HUES6 (cell line): ENCODE data around the gene ALKBH5.
"Not testable (repeated sequence)": the region's sequence is repeated elsewhere in the genome, so short reads cannot be mapped to it uniquely, and the experiment has no call there.

Source experiments
- H3K27ac ChIP-seq: 2 replicates; pipeline ENCODE4 v1.7.0; 2013; ENCODE audit warnings: low read depth, mild to moderate bottlenecking, low read length, inconsistent platforms
- H3K27me3 ChIP-seq: 2 replicates; pipeline ENCODE4 v1.6.1; 2013; ENCODE audit warnings: low read length; ENCODE audit not compliant: control insufficient read depth, insufficient read depth
- H3K36me3 ChIP-seq: 2 replicates; pipeline ENCODE4 v1.6.1; 2013; ENCODE audit warnings: low read length; ENCODE audit not compliant: control insufficient read depth, insufficient read depth
- H3K4me1 ChIP-seq: 2 replicates; pipeline ENCODE4 v1.6.1; 2013; ENCODE audit warnings: low read length; ENCODE audit not compliant: control insufficient read depth, insufficient read depth
- H3K4me3 ChIP-seq: 2 replicates; pipeline ENCODE4 v1.5.1; 2013; ENCODE audit warnings: low read depth, low read length
- H3K9ac ChIP-seq: one replicate; pipeline ENCODE4 v1.6.1; 2013; ENCODE audit warnings: mild to moderate bottlenecking, low read length
- H3K9me3 ChIP-seq: 2 replicates; pipeline ENCODE4 v1.6.1; 2013; ENCODE audit warnings: low read depth, low read length; ENCODE audit not compliant: control insufficient read depth, insufficient read depth

Gene ALKBH5

GRCh38 chr17:18201108-18201507 lies 17.5 kb downstream of the ALKBH5 start:
- Histone ChIP-seq H3K36me3 (peaks cover 60% of the 10 kb centered on the region), H3K4me3 (no peak overlapping the region), H3K4me1 (peaks cover 18% of the 10 kb centered on the region; the same call in 1 of the 2 replicates)

GRCh38 chr17:18203308-18203707 lies 19.7 kb downstream of the ALKBH5 start:
- peaks cover 18% of the 10 kb centered on the region; the same call in 1 of the 2 replicates for H3K4me1 ChIP-seq
- no peaks in the 10 kb centered on the region for H3K27me3 ChIP-seq
- no peaks in the 10 kb centered on the region for H3K9me3 ChIP-seq
- H3K4me3 ChIP-seq: no peak overlapping the region
- no peak overlapping the region for H3K27ac ChIP-seq
- H3K36me3 ChIP-seq: peaks cover 60% of the 10 kb centered on the region
- no peak overlapping the region for H3K9ac ChIP-seq

More at GRCh38 chr17:18201108-18201507, 17.5 kb downstream of the ALKBH5 start:
- Histone ChIP-seq H3K9ac (no peak overlapping the region), H3K9me3 (no peaks in the 10 kb centered on the region), H3K27ac (no peak overlapping the region), H3K27me3 (no peaks in the 10 kb centered on the region)

- Histone ChIP-seq H3K9ac (no peak overlapping the region), H3K27ac (no peak overlapping the region), H3K36me3 (peaks cover 72% of the 10 kb centered on the region), H3K27me3 (no peaks in the 10 kb centered on the region), H3K4me3 (no peak overlapping the region), H3K4me1 (peaks cover 13% of the 10 kb centered on the region; the same call in 1 of the 2 replicates), H3K9me3 (no peaks in the 10 kb centered on the region)
Observed at GRCh38 chr17:18205861-18206260, 22.2 kb downstream of the ALKBH5 start.

GRCh38 chr17:18206962-18207361 lies 23.3 kb downstream of the ALKBH5 start:
- Histone ChIP-seq H3K27ac (no peak overlapping the region), H3K4me3 (no peak overlapping the region), H3K36me3 (peaks cover 69% of the 10 kb centered on the region), H3K9ac (no peak overlapping the region), H3K9me3 (no peaks in the 10 kb centered on the region), H3K4me1 (peaks cover 13% of the 10 kb centered on the region; the same call in 1 of the 2 replicates), H3K27me3 (no peaks in the 10 kb centered on the region)

GRCh38 chr17:18208092-18208491 lies 24.5 kb downstream of the ALKBH5 start:
- no peaks in the 10 kb centered on the region for H3K27me3 ChIP-seq
- peaks cover 7% of the 10 kb centered on the region; the same call in 1 of the 2 replicates for H3K4me1 ChIP-seq
- peaks cover 68% of the 10 kb centered on the region for H3K36me3 ChIP-seq
- no peaks in the 10 kb centered on the region for H3K9me3 ChIP-seq
- H3K4me3 ChIP-seq: no peak overlapping the region
- no peak overlapping the region for H3K9ac ChIP-seq
- H3K27ac ChIP-seq: no peak overlapping the region

- no peaks in the 10 kb centered on the region for H3K27me3 ChIP-seq
- H3K4me3 ChIP-seq: no peak overlapping the region
- no peaks in the 10 kb centered on the region; the same call in 1 of the 2 replicates for H3K4me1 ChIP-seq
- no peak overlapping the region for H3K9ac ChIP-seq
- no peaks in the 10 kb centered on the region for H3K9me3 ChIP-seq
- no peak overlapping the region for H3K27ac ChIP-seq
- peaks cover 22% of the 10 kb centered on the region for H3K36me3 ChIP-seq
Observed at GRCh38 chr17:18213666-18214270, 30.1 kb downstream of the ALKBH5 start.

- not testable (repeated sequence) for H3K4me1 ChIP-seq, H3K27ac ChIP-seq, H3K9me3 ChIP-seq, H3K9ac ChIP-seq, H3K4me3 ChIP-seq, H3K27me3 ChIP-seq, H3K36me3 ChIP-seq
Observed at GRCh38 chr17:18216906-18217305, 33.3 kb downstream of the ALKBH5 start.

- Histone ChIP-seq H3K27me3 (no peaks in the 10 kb centered on the region), H3K27ac (no peak overlapping the region)
Observed at GRCh38 chr17:18217412-18218015, 33.9 kb downstream of the ALKBH5 start.

GRCh38 chr17:18218756-18219415 lies 35.3 kb downstream of the ALKBH5 start:
- Histone ChIP-seq H3K9me3 (no peaks in the 10 kb centered on the region), H3K9ac (peak overlapping the region; percentile 24), H3K4me1 (peaks cover 2% of the 10 kb centered on the region), H3K36me3 (no peaks in the 10 kb centered on the region), H3K4me3 (no peak overlapping the region), H3K27me3 (no peaks in the 10 kb centered on the region), H3K27ac (no peak overlapping the region)

More at GRCh38 chr17:18217412-18218015, 33.9 kb downstream of the ALKBH5 start:
- no peak overlapping the region for H3K9ac ChIP-seq
- H3K4me1 ChIP-seq: no peaks in the 10 kb centered on the region; the same call in 1 of the 2 replicates
- no peaks in the 10 kb centered on the region for H3K9me3 ChIP-seq
- H3K4me3 ChIP-seq: no peak overlapping the region
- no peaks in the 10 kb centered on the region for H3K36me3 ChIP-seq

GRCh38 chr17:18224053-18224386 lies 40.4 kb downstream of the ALKBH5 start:
- Histone ChIP-seq H3K9me3 (no peaks in the 10 kb centered on the region), H3K9ac (peak overlapping the region; percentile 79), H3K4me3 (peak overlapping the region; percentile 74), H3K27ac (peak overlapping the region; percentile 84), H3K4me1 (peaks cover 20% of the 10 kb centered on the region), H3K27me3 (no peaks in the 10 kb centered on the region), H3K36me3 (no peaks in the 10 kb centered on the region)
